DND-41 (cell line): ENCODE measurements around the gene KLF3.

ENCODE experiments used
- CTCF ChIP-seq: IDR thresholded peaks from 2 replicates; pipeline ENCODE4 v1.5.1; 2012; ENCODE audit warnings: borderline replicate concordance, low read length, moderate library complexity, mild to moderate bottlenecking; ENCODE audit not compliant: poor library complexity, severe bottlenecking; ENCODE audit errors: extremely low read depth
- EZH2 ChIP-seq: IDR thresholded peaks from 3 replicates; pipeline ENCODE4 v1.6.1; 2012; ENCODE audit warnings: borderline replicate concordance, low read depth, mild to moderate bottlenecking, moderate library complexity, low read length, inconsistent platforms; ENCODE audit not compliant: severe bottlenecking

GRCh38 chr4:38703635-38704034 lies 39.6 kb downstream of the KLF3 start:
- TF ChIP-seq CTCF: no peak
- no peak for TF ChIP-seq EZH2
